Thymus (tissue), 11 donors: Measurements from ENCODE around the gene ITPR1. TPM values are rescaled to one million over a fixed set of nuclear protein-coding genes. Genes with fewer than 3 reads are reported as not detected.

Source experiments
- DNase-seq, 9 donors: peaks; one replicate each; pipeline ENCODE4 v3.0.0-alpha.2; 2013; ENCODE audit warnings: low spot score in 9 of 9, low read depth in 6 of 9, missing footprints in 1 of 9
- H3K27ac ChIP-seq, 2 donors: one replicate each; pipeline ENCODE4 v1.5.1; 2013; ENCODE audit warnings: control low read depth in 1 of 2, low read depth in 1 of 2, low read length in 1 of 2, mild to moderate bottlenecking in 1 of 2, moderate library complexity in 1 of 2
- H3K27me3 ChIP-seq, 2 donors: one replicate each; pipeline ENCODE4 v1.5.1; 2013; ENCODE audit warnings: low read length in 1 of 2; ENCODE audit not compliant: control insufficient read depth in 2 of 2, insufficient read depth in 1 of 2
- H3K36me3 ChIP-seq, 2 donors: one replicate each; pipeline ENCODE4 v1.5.1; 2013; ENCODE audit warnings: low read length in 1 of 2, mild to moderate bottlenecking in 1 of 2, moderate library complexity in 1 of 2; ENCODE audit not compliant: control insufficient read depth in 2 of 2, insufficient read depth in 2 of 2
- H3K4me1 ChIP-seq, 2 donors: one replicate each; pipeline ENCODE4 v1.5.1; 2013; ENCODE audit warnings: low read length in 2 of 2; ENCODE audit not compliant: control insufficient read depth in 2 of 2, insufficient read depth in 2 of 2
- H3K4me3 ChIP-seq, 2 donors: one replicate each; pipeline ENCODE4 v1.5.1; 2013; ENCODE audit warnings: low read length in 2 of 2, control low read depth in 1 of 2, mild to moderate bottlenecking in 1 of 2
- H3K9me3 ChIP-seq, 2 donors: one replicate each; pipeline ENCODE4 v1.5.1; 2013; ENCODE audit warnings: low read length in 1 of 2, mild to moderate bottlenecking in 1 of 2; ENCODE audit not compliant: control insufficient read depth in 2 of 2, insufficient read depth in 1 of 2
- WGBS: extraction: QIAGEN DNeasy Blood & Tissue Kit; methylation state at CpG from one replicate; pipeline ENCODE4 v1.1.7; 2013; 5-methylcytosine and 5-hydroxymethylcytosine counted together
- polyA plus RNA-seq: library from polyadenylated mRNA; stranded (reverse); fragments of 200-250 nt; gene quantifications from one replicate; pipeline ENCODE4 v1.2.3, GENCODE V29; 2013
- total RNA-seq: library from RNA; stranded (reverse); fragments of 120-200 nt; gene quantifications from one replicate; pipeline ENCODE4 v1.2.4, GENCODE V29; 2013
- donor health status: healthy.

ITPR1 gene
- total and polyA plus RNA-seq, 2 donors, result 23.9 to 36.6 TPM

DNA sequence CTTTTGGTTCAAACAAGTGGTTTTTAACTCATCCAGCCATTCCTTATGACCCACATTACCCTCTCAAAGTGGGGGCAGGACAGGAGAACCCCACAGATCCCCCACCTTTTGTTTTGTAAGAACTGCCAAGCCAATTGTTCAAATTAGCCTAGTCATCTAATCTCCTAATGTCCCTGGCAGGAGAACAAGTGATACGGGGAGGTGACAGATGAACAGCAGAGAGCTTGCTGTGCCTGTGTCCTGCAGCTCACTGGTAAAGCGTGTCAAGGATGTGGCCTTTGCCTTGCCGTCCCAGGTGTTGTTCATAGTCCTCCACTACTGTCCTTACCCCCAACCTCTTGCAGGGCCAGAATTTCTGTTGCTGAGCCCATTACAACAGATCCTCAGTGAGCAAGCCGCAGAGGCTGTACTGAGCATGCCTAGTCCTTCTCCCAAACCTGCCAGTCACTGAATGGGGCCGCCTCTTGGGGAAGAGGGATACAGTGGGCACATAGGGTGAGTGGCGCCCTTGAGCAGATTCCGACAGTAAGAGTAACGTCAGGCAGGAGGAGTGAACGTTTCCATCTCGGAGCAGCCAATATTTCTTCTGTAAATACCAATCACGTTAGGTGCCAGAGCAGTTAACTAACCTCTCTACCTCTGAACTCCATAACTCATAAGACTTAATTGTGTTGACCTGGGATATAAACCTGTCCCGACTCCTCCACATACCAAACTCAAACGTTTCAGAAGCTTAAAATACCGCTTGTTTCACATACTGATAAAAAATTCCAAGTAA lies 87.4 kb downstream of the ITPR1 start:
- no peak for DNase-seq
- 94% methylated on average over 14 of the region's 14 CpGs for WGBS
- Histone ChIP-seq H3K27me3 (no peaks in the 10 kb centered on the region), H3K27ac (no peak overlapping the region), H3K36me3 (no peaks in the 10 kb centered on the region), H3K4me3 (no peak overlapping the region), H3K9me3 (no peaks in the 10 kb centered on the region), H3K4me1 (peaks cover 5 to 18% of the 10 kb centered on the region in 2 donors)

DNA sequence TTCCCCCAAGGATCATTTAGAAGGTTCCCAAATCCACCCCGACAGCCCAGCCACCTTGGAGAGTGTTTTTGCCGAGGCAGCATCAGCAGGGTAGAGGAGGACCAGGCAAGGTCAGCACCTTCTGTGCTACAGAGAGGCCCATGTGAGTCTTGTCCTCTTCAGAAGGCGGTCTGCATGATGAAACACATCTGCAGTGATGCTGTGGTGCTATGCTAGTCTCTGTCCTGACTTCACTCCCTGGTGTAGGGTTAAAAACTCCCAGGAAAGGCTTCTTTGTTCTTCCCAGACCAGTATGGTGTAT lies 87.9 kb downstream of the ITPR1 start:
- no peak for DNase-seq

DNA sequence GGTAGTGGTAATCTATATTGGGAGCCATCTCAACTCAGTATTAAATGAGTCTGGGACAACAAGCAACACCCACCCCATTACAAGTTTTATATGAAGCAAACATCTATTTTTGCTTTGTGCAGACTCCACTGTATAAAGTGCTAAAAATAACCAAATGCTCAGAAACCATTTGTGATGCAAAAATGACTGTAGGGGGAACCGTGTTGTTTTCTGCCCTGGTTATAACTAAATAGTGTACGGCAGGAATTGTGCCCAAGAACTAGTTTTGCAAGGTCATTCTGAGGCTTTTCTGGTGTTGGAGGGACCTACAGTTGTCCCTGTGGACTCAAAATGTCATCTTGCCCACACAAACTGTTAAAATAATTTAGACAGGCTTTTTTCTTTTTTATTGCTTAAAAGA lies 88.3 kb downstream of the ITPR1 start:
- no peak overlapping the region for H3K27ac ChIP-seq
- H3K4me1 ChIP-seq, result peaks cover 5 to 21% of the 10 kb centered on the region in 2 donors
- H3K27me3 ChIP-seq, result no peaks in the 10 kb centered on the region
- no peaks in the 10 kb centered on the region for H3K36me3 ChIP-seq
- WGBS, result 30% methylated on average over 2 of the region's 2 CpGs
- no peak overlapping the region for H3K4me3 ChIP-seq
- no peaks in the 10 kb centered on the region for H3K9me3 ChIP-seq
- DNase-seq, result no peak

More for the DNA sequence above, 87.9 kb downstream of the ITPR1 start:
- Histone ChIP-seq H3K36me3 (no peaks in the 10 kb centered on the region), H3K27me3 (no peaks in the 10 kb centered on the region), H3K27ac (no peak overlapping the region), H3K4me3 (no peak overlapping the region), H3K4me1 (peaks cover 5 to 18% of the 10 kb centered on the region in 2 donors), H3K9me3 (no peaks in the 10 kb centered on the region)
- over 99% methylated on average over 3 of the region's 3 CpGs for WGBS

DNA sequence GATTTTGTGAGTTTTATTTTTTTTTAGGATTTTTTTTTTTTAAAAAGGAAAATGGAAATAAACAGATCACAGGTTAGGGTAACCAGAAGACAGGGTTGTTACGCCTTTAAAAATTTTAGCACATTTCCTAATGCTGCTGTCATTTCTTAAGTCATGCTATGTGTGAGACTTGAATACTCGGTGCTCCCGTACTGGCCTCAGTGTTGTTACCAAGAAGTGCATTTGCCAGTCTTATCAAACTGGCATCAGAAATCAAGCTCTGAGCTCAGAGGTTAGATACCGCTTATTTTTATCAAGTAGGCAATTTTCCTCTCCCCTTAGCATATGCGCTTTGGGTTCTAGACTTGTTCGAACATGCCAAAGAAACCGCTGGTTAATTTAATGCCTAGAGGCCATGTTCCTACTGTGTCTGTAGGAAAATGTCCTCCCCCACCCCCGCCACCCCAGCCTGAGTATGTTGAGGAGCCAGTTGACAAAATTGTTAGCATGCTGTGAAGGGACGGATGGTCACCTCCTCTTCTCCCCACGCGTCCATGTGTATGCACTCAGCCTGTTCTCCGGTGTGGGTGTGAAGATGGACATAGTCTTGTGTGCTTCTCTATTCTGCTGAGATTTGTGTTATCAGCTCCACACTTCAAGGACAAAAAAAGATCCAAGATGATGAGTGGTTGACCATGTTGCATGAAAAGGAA lies 88.9 kb downstream of the ITPR1 start:
- H3K4me3 ChIP-seq, result no peak overlapping the region
- no peaks in the 10 kb centered on the region for H3K27me3 ChIP-seq
- no peak for DNase-seq
- peaks cover 5 to 27% of the 10 kb centered on the region in 2 donors for H3K4me1 ChIP-seq
- WGBS, result 94% methylated on average over 12 of the region's 12 CpGs
- H3K27ac ChIP-seq, result no peak overlapping the region
- no peaks in the 10 kb centered on the region for H3K9me3 ChIP-seq
- H3K36me3 ChIP-seq, result no peaks in the 10 kb centered on the region

DNA sequence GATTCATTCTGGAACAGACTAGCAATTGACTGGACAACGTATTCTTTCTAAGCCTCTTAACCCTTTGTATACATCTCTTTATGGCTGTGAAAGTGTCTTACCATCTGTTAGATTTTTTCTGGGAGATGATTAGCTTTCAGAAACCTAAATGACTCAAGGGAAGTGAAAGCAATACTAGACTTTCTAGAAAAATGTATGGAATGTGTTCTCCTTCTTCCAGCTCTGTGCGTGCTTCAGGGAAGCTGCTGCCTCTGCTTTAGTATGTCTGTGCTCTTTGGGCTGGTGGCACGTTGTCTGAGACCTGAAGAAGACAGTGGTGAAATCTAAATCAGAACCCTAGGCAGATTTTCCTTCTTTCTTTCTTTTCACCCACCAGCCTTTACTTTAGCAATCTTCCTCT lies 89.5 kb downstream of the ITPR1 start:
- WGBS, result 94% methylated on average over 3 of the region's 3 CpGs
- no peaks in the 10 kb centered on the region for H3K36me3 ChIP-seq
- peaks cover 5 to 27% of the 10 kb centered on the region in 2 donors for H3K4me1 ChIP-seq
- H3K4me3 ChIP-seq, result no peak overlapping the region
- no peak for DNase-seq
- no peaks in the 10 kb centered on the region for H3K9me3 ChIP-seq
- peak overlapping the region in 1 of 2 donors; percentile 26 for H3K27ac ChIP-seq
- no peaks in the 10 kb centered on the region for H3K27me3 ChIP-seq

DNA sequence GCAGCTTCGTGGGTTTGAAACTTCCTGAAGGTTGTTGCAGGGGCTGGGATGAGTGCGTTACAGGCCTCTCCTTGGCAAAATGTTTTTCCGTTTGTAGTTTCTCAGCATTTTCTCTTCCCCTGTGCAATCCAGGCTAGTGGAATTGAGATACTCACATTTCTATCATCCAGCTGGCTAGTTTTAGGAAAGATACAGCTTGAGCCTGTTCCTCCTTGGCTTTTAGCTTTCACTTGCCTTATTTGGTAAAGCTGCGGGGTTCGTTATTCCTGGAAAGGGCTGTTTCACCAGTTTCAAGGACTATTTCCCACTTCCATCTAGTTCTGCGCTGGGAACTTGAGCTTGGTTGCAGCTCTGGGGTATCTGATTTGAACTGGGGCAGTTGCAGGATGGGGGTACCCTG lies 90.3 kb downstream of the ITPR1 start:
- no peak overlapping the region for H3K4me3 ChIP-seq
- no peaks in the 10 kb centered on the region for H3K36me3 ChIP-seq
- peak overlapping the region in 1 of 2 donors; percentile 5 for H3K27ac ChIP-seq
- H3K27me3 ChIP-seq, result no peaks in the 10 kb centered on the region
- no peaks in the 10 kb centered on the region for H3K9me3 ChIP-seq
- DNase-seq, result no peak
- WGBS, result 82% methylated on average over 6 of the region's 6 CpGs
- H3K4me1 ChIP-seq, result peaks cover 5 to 27% of the 10 kb centered on the region in 2 donors

DNA sequence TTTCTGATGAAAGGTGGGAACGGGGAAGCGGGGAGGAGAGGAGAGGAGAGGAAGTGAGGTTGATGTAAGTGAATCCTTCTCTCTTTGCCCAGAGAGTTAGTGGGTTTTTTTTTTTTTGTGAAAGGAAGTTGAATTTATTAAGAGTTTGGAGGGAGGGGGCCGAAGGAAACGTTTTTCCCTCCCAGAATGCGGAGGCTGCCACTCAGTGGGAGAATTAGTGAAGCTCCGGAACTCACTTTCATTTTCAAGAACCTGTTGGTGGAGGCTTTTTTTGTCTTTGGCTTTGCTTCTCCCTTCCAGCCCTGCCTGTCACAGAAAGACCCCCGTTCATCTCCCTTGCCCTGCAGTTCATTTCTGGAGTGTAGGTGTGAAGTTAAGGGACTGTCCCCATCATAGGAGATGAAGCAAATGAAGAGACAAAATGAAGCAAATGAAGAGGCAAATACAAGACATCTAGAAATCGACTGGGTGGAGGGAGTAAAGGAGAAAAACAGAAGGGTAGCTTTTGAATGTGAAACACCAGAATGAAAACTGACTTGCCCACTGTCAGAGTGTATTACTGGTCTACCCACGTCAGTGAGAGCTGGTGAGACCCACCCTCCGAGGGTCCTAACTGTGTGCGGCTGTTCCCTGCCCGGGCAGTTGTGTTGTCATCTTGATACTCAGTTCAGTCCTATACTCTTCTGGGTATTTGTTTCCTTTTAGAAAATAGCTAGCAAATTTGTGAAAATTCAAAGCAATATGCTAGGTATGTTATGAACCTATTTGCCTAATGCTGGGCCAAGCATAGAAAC lies 91.5 kb downstream of the ITPR1 start:
- 25% methylated on average over 12 of the region's 12 CpGs for WGBS
- Histone ChIP-seq H3K4me1 (peaks cover 5 to 27% of the 10 kb centered on the region in 2 donors), H3K27ac (peak overlapping the region; percentile 42 to 52), H3K4me3 (peak overlapping the region; percentile 14 to 24), H3K27me3 (no peaks in the 10 kb centered on the region), H3K36me3 (no peaks in the 10 kb centered on the region), H3K9me3 (no peaks in the 10 kb centered on the region)
- peak in 5 of 9 donors; percentile 20 to 65 (median 32) for DNase-seq

DNA sequence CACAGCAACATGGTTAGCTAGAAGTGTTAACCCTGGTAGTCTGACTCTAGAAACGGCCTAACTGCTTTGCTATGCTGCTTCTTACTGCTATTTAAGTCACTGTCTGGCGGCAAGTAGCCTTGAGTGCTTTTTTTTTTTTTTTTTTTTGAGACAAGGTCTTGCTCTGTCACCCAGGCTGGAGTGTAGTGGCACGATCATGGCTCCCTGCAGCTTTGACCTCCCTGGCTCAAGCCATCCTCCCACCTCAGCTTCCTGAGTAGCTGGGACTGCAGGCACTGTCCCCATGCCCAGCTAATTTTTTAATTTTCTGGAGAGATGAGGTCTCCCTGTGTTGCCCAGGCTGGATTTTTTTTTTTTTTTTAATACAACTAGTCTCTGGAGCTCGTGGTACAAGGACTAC lies 93.2 kb downstream of the ITPR1 start:
- WGBS, result 92% methylated on average over 4 of the region's 4 CpGs
- H3K36me3 ChIP-seq, result no peaks in the 10 kb centered on the region
- no peak for DNase-seq
- no peaks in the 10 kb centered on the region for H3K27me3 ChIP-seq
- no peak overlapping the region for H3K27ac ChIP-seq
- H3K9me3 ChIP-seq, result no peaks in the 10 kb centered on the region
- no peak overlapping the region for H3K4me3 ChIP-seq
- peaks cover 5 to 27% of the 10 kb centered on the region in 2 donors for H3K4me1 ChIP-seq
